A673 (cell line): Measurements from ENCODE around the gene PISD. TPM values are rescaled to one million over a fixed set of nuclear protein-coding genes. Genes with fewer than 3 reads are reported as not detected.

ENCODE experiments used
- BruUV-seq: library from RNA; stranded (reverse); fragments of 400-500 nt; replicated peaks from 2 replicates; lab custom pipeline; 2021; lab: Mats Ljungman, UMichigan
- CTCF ChIA-PET: fragments of 300-600 bp; sonication (Branson Sonifier 250); formaldehyde crosslinking; loops from one replicate; lab custom pipeline; 2022; ENCODE audit warnings: antibody characterized with exemption; lab: Charles Lee
- POLR2A ChIA-PET: fragments of 300-600 bp; sonication (Branson Sonifier 250); formaldehyde crosslinking; loops from one replicate; lab custom pipeline; 2022; ENCODE audit warnings: antibody characterized with exemption; ENCODE audit not compliant: low non-redundant PET; lab: Charles Lee
- DNase-seq: peaks from one replicate; pipeline ENCODE4 v3.0.0-alpha.2; 2015; ENCODE audit warnings: low spot score
- H3K27ac ChIP-seq: fragments of 200-600 bp; sonication (generic); 2 replicates; pipeline ENCODE4 v1.5.1; 2016; ENCODE audit warnings: mixed run types, low read depth, mild to moderate bottlenecking, mixed read lengths, antibody characterized with exemption, low read length; ENCODE audit not compliant: poor library complexity, severe bottlenecking
- H3K27me3 ChIP-seq: fragments of 200-600 bp; sonication (generic); replicated peaks from 2 replicates; pipeline ENCODE4 v1.6.1; 2017; ENCODE audit warnings: mixed run types, low read depth, mild to moderate bottlenecking, mixed read lengths, antibody characterized with exemption, low read length; ENCODE audit not compliant: insufficient read depth, poor library complexity
- H3K36me3 ChIP-seq: fragments of 200-600 bp; sonication (generic); 2 replicates; pipeline ENCODE4 v1.6.1; 2016; ENCODE audit warnings: mixed run types, mild to moderate bottlenecking, mixed read lengths, antibody characterized with exemption, low read length; ENCODE audit not compliant: insufficient read depth, poor library complexity, severe bottlenecking
- H3K4me1 ChIP-seq: fragments of 200-600 bp; sonication (generic); 2 replicates; pipeline ENCODE4 v1.6.1; 2017; ENCODE audit warnings: mixed run types, mild to moderate bottlenecking, mixed read lengths, antibody characterized with exemption, low read length; ENCODE audit not compliant: insufficient read depth, poor library complexity, severe bottlenecking
- H3K4me3 ChIP-seq: fragments of 200-600 bp; sonication (generic); 2 replicates; pipeline ENCODE4 v1.5.1; 2016; ENCODE audit warnings: low read depth, mixed run types, mild to moderate bottlenecking, mixed read lengths, low read length; ENCODE audit not compliant: poor library complexity, severe bottlenecking
- H3K9me3 ChIP-seq: fragments of 200-600 bp; sonication (generic); 2 replicates; pipeline ENCODE4 v1.6.1; 2016; ENCODE audit warnings: mixed run types, low read depth, mild to moderate bottlenecking, mixed read lengths, antibody characterized with exemption, low read length; ENCODE audit not compliant: poor library complexity, severe bottlenecking
- EZH2 ChIP-seq: fragments of 200-600 bp; sonication (generic); IDR thresholded peaks from 2 replicates; pipeline ENCODE4 v1.6.1; 2017; ENCODE audit warnings: borderline replicate concordance, low read depth, mild to moderate bottlenecking, mixed read lengths, antibody characterized with exemption, low read length; ENCODE audit not compliant: poor library complexity, severe bottlenecking
- intact Hi-C: fragments of 100-400 bp; cut with micrococcal nuclease; formaldehyde crosslinking; loops from one replicate; pipeline ENCODE4 v1.10.0; 2022; ENCODE audit not compliant: unreplicated experiment
- total RNA-seq: library from RNA; stranded (reverse); gene quantifications from 2 replicates; pipeline ENCODE4 v1.2.3, GENCODE V29; 2021
- TF ChIP-seq, protein P1 (sequence below): fragments of 300-800, 200-600 bp; sonication (generic); conservative IDR thresholded peaks from 2 replicates; pipeline ENCODE4 v1.5.1; 2017; ENCODE audit warnings: low read depth, mild to moderate bottlenecking, antibody characterized with exemption, low read length, moderate library complexity, mixed read lengths

PISD gene
- total RNA-seq, 1 experiment from 2014 or later = 39.0 TPM

GRCh38 chr22:31586137-31586920 lies 75.7 kb downstream of the PISD start:
- no peaks in the 10 kb centered on the region for H3K27me3 ChIP-seq
- no TSS peak for BruUV-seq
- intact Hi-C loops = no loop called here
- DNase-seq = no peak
- POLR2A ChIA-PET = no interaction called here
- peaks cover 23% of the 10 kb centered on the region for H3K36me3 ChIP-seq
- TF ChIP-seq, protein P1, sequence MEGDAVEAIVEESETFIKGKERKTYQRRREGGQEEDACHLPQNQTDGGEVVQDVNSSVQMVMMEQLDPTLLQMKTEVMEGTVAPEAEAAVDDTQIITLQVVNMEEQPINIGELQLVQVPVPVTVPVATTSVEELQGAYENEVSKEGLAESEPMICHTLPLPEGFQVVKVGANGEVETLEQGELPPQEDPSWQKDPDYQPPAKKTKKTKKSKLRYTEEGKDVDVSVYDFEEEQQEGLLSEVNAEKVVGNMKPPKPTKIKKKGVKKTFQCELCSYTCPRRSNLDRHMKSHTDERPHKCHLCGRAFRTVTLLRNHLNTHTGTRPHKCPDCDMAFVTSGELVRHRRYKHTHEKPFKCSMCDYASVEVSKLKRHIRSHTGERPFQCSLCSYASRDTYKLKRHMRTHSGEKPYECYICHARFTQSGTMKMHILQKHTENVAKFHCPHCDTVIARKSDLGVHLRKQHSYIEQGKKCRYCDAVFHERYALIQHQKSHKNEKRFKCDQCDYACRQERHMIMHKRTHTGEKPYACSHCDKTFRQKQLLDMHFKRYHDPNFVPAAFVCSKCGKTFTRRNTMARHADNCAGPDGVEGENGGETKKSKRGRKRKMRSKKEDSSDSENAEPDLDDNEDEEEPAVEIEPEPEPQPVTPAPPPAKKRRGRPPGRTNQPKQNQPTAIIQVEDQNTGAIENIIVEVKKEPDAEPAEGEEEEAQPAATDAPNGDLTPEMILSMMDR = no peak
- TF ChIP-seq EZH2 = no peak
- no peak overlapping the region for H3K27ac ChIP-seq
- no peaks in the 10 kb centered on the region for H3K4me1 ChIP-seq
- no peak overlapping the region for H3K4me3 ChIP-seq
- H3K9me3 ChIP-seq = no peaks in the 10 kb centered on the region
- CTCF ChIA-PET = no interaction called here

DNA sequence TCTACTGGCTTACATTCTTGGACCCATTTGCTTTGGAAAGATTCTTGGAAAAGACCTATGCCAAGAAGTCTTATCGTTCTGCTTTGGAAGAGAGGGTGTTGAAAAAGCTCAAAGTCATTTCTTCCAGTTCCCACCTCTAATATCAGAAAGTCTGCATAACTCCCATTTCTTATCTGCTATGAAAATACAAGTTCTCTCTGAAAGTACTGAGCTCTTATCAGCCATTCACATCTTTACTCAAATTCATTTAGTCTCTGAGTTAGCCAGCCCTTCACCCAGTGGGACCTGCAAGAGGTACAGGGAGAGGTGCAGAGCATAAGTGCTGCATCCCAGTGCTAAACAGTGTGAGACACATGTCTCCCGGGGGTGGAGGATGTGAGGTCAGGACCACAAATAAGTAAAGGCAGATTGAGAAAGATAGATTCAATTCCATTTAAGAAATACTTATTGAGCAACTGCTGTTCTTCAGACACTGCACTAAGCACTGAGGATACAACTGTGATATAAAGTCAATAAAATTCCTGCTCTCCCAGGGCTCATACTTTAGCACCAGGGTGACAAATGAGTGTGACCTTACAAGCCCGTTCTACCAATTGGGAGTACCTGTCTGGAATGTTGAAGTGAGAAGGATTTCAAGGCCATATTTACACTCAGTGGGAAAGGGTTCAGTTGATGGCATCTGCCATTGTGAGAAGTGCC lies 76.7 kb downstream of the PISD start:
- H3K36me3 ChIP-seq = peaks cover 23% of the 10 kb centered on the region
- intact Hi-C loops = no loop called here
- no peak overlapping the region for H3K27ac ChIP-seq
- H3K27me3 ChIP-seq = no peaks in the 10 kb centered on the region
- no TSS peak for BruUV-seq
- CTCF ChIA-PET = no interaction called here
- POLR2A ChIA-PET = no interaction called here
- H3K9me3 ChIP-seq = no peaks in the 10 kb centered on the region
- H3K4me1 ChIP-seq = no peaks in the 10 kb centered on the region
- no peak overlapping the region for H3K4me3 ChIP-seq
- DNase-seq = no peak
- TF ChIP-seq, protein P1 = no peak
- TF ChIP-seq EZH2 = no peak

GRCh38 chr22:31584804-31585160 lies 77.2 kb downstream of the PISD start:
- H3K27ac ChIP-seq = no peak overlapping the region
- POLR2A ChIA-PET = no interaction called here
- no TSS peak for BruUV-seq

More at GRCh38 chr22:31584804-31585160, 77.2 kb downstream of the PISD start:
- H3K9me3 ChIP-seq = no peaks in the 10 kb centered on the region
- CTCF ChIA-PET = no interaction called here
- no peak overlapping the region for H3K4me3 ChIP-seq
- TF ChIP-seq, protein P1 = no peak
- no peak for TF ChIP-seq EZH2
- intact Hi-C loops = no loop called here
- DNase-seq = no peak
- no peaks in the 10 kb centered on the region for H3K27me3 ChIP-seq
- peaks cover 23% of the 10 kb centered on the region for H3K36me3 ChIP-seq
- H3K4me1 ChIP-seq = no peaks in the 10 kb centered on the region
